ENCODE measurements around the gene EIF3K. TPM values are rescaled to one million over a fixed set of nuclear protein-coding genes. Genes with fewer than 3 reads are reported as not detected.

The EIF3K gene
- total and polyA plus RNA-seq, 2 of the 13 experiments (the other 11 are each of a cell fraction or from before 2014, with no cell fraction given): 179 to 258 TPM

- TF ChIP-seq ZGPAT (CRISPR knock-in tag; IDR thresholded peaks at IDR 0.05): peak; percentile 28; the same call in 1 of the 2 replicates
- TF ChIP-seq GFI1 (CRISPR knock-in tag; IDR thresholded peaks at IDR 0.05; ENCODE audit: borderline replicate concordance): no peak
- 0 out of 2 replicates have a peak, but pooled peaks have one; percentile 33 for TF ChIP-seq ISL2 (CRISPR knock-in tag; IDR thresholded peaks at IDR 0.05)
- 0 out of 2 replicates have a peak, but pooled peaks have one; percentile 39 for TF ChIP-seq CBFB (CRISPR knock-in tag; IDR thresholded peaks at IDR 0.05)
- no peak for TF ChIP-seq MED8 (CRISPR knock-in tag; IDR thresholded peaks at IDR 0.05; ENCODE audit: insufficient replicate concordance)
- no peak for TF ChIP-seq ATRX (CRISPR knock-in tag; IDR thresholded peaks at IDR 0.05; ENCODE audit: borderline replicate concordance)
- TF ChIP-seq THAP11 (CRISPR knock-in tag; IDR thresholded peaks at IDR 0.05): peak; percentile 38; the same call in 1 of the 2 replicates
- TF ChIP-seq ZBTB7A (CRISPR knock-in tag; IDR thresholded peaks at IDR 0.05): no peak
- TF ChIP-seq CHCHD3 (CRISPR knock-in tag; IDR thresholded peaks at IDR 0.05): no peak
- TF ChIP-seq TGIF2 (CRISPR knock-in tag; IDR thresholded peaks at IDR 0.05): 0 out of 2 replicates have a peak, but pooled peaks have one; percentile 11
- TF ChIP-seq FOXO4 (CRISPR knock-in tag; conservative IDR thresholded peaks at IDR 0.05): no peak
- no peak for TF ChIP-seq ZNF773 (CRISPR knock-in tag; IDR thresholded peaks at IDR 0.05; ENCODE audit: borderline replicate concordance)
- TF ChIP-seq SIN3A (IDR thresholded peaks at IDR 0.05; ENCODE audit: borderline replicate concordance, low read depth, low read length): 0 out of 2 replicates have a peak, but pooled peaks have one; percentile 30
- TF ChIP-seq CBX2 (IDR thresholded peaks at IDR 0.05; ENCODE audit: low read depth, low read length): no peak
- TF ChIP-seq CBX2 (CRISPR knock-in tag; IDR thresholded peaks at IDR 0.05; ENCODE audit: low read depth): no peak
- TF ChIP-seq HHEX (CRISPR knock-in tag; IDR thresholded peaks at IDR 0.05): no peak
- no peak for TF ChIP-seq RARA (CRISPR knock-in tag; IDR thresholded peaks at IDR 0.05)
- TF ChIP-seq CSRNP1 (CRISPR knock-in tag; IDR thresholded peaks at IDR 0.05): no peak
- peak; percentile 52 for TF ChIP-seq ATF7 (IDR thresholded peaks at IDR 0.05)
- TF ChIP-seq ATF7 (CRISPR knock-in tag; IDR thresholded peaks at IDR 0.05): no peak
- no peak for TF ChIP-seq CENPBD1 (CRISPR knock-in tag; IDR thresholded peaks at IDR 0.05; ENCODE audit: borderline replicate concordance, low read depth)
- TF ChIP-seq ZSCAN5A (CRISPR knock-in tag; IDR thresholded peaks at IDR 0.05; ENCODE audit: borderline replicate concordance): no peak
- TF ChIP-seq ETV5 (CRISPR knock-in tag; IDR thresholded peaks at IDR 0.05; ENCODE audit: borderline replicate concordance): no peak; the same call in 1 of the 2 replicates
- peak; percentile 68 for TF ChIP-seq NCOA2 (CRISPR knock-in tag; IDR thresholded peaks at IDR 0.05)
Observed at GRCh38 chr19:38656171-38656981, 37.4 kb downstream of the EIF3K start (continued).

Measured in HepG2 (cell line).